HUES6 (cell line): Measurements from ENCODE around the gene TMEM250.
A peak's percentile ranks its signal among the peaks of the same experiment; 100 is the strongest.

Source experiments
- H3K27ac ChIP-seq: 2 replicates; pipeline ENCODE4 v1.7.0; 2013; ENCODE audit warnings: low read depth, mild to moderate bottlenecking, low read length, inconsistent platforms
- H3K27me3 ChIP-seq: 2 replicates; pipeline ENCODE4 v1.6.1; 2013; ENCODE audit warnings: low read length; ENCODE audit not compliant: control insufficient read depth, insufficient read depth
- H3K36me3 ChIP-seq: 2 replicates; pipeline ENCODE4 v1.6.1; 2013; ENCODE audit warnings: low read length; ENCODE audit not compliant: control insufficient read depth, insufficient read depth
- H3K4me1 ChIP-seq: 2 replicates; pipeline ENCODE4 v1.6.1; 2013; ENCODE audit warnings: low read length; ENCODE audit not compliant: control insufficient read depth, insufficient read depth
- H3K4me3 ChIP-seq: 2 replicates; pipeline ENCODE4 v1.5.1; 2013; ENCODE audit warnings: low read depth, low read length
- H3K9ac ChIP-seq: one replicate; pipeline ENCODE4 v1.6.1; 2013; ENCODE audit warnings: mild to moderate bottlenecking, low read length
- H3K9me3 ChIP-seq: 2 replicates; pipeline ENCODE4 v1.6.1; 2013; ENCODE audit warnings: low read depth, low read length; ENCODE audit not compliant: control insufficient read depth, insufficient read depth

The TMEM250 gene

DNA sequence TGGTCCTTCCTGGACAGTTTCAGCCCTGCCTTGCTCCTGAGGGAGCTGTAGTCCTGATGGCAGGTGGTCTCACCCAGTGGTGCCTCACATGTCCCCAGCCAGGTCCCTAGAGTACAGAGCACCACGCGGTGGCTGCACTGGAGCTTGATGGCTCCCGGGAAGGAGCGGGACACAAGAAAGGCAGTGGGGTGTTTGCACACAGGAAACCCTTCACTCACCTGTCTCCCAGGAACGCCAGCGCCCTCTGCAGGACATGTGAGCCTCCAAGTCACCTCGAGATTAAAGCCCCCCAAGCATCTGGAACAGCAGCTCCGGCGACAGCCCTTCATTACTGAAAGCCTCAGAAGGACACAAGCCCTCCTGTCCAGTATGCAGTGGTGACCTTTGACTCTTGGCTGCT is 19.9 kb upstream of the TMEM250 start:
- H3K4me3 ChIP-seq, result no peak overlapping the region
- H3K9me3 ChIP-seq, result no peaks in the 10 kb centered on the region
- no peak overlapping the region for H3K9ac ChIP-seq
- peaks cover 32% of the 10 kb centered on the region for H3K4me1 ChIP-seq
- H3K27ac ChIP-seq, result no peak overlapping the region
- H3K36me3 ChIP-seq, result no peaks in the 10 kb centered on the region
- peaks cover 26% of the 10 kb centered on the region for H3K27me3 ChIP-seq

DNA sequence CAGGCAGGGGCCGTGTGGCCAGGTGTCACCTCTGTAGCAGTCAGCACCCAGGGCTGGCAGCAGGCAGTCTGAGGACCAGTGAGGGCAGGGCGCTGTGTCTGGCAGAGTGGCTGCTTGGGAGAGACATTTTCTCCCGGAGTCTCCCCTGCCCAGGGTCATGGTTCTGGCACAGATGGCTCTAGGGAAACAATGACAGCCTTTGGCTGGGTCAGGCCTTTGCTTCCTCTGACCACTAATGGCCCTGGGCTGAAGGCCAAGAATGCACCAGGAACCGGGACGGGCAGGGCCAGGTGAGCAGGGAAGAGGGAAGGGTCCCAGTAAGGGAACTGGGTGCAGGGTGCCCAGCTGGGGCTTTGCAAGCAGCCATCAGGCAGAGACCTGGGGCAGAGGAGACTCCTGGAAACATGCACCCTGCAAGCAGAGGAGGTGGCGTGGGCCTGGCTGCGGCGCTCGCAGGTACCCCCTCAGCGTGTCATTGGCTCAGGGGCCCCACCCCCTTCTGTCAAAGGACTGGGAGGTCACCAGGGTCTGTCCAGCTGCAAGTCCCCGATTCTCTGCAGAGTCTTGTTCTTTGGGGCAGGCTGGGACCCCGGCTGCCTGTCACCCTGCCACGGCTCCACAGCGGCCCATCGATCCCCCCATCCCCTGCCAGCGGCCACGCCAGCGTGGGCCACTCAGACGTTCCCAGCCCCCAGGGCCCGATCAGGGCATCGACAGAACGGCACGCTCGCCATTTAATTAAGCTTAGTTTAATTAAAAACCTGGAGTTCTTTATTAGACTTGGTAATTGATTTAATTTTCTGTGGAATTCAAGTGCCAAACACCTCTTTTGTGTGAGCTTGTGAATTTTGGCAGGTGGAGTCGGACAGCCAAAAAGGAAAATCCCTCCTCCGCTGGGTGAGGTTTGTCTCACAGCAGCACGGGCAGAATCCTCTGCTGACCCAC is 18.9 kb upstream of the TMEM250 start:
- Histone ChIP-seq H3K36me3 (no peaks in the 10 kb centered on the region), H3K9me3 (no peaks in the 10 kb centered on the region), H3K9ac (no peak overlapping the region), H3K27me3 (peaks cover 29% of the 10 kb centered on the region), H3K27ac (no peak overlapping the region), H3K4me1 (peaks cover 22% of the 10 kb centered on the region), H3K4me3 (no peak overlapping the region)

DNA sequence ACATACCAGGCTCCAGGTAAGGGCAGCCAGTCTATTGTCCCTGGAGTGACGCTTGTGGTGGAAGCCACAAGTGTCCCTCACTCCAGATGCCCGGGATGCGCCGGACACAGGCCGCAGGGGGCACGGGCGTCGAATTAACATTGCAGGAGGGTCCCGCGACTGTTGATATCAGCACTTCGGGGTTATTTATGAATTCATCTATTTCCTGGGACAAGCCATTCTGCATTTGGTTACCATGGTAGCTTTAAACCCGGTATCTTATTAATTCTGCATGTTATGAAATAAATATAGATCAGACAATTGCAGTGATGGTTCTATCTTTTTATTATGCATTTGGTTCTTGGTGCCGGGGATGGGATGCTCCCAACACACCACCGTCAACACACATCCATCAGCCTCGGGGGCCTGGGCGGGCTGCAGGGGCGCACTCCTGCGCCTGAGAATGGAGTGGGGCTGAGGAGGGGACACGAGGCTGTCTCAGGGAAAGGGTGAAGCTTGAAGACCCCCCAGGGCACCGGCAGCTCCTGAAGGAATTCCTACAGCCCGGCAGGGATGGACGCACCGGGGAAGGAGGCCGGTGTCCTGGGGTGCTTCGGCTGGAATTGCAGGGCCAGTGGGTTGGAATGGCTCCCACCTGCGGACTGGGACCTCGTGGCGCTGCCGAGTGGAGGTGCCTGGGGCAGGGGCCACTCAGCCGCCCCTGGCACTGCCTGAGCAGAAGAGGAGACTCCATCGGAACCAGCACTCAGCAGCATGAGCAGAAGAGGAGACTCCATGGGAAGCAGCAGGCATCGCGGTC is 17.7 kb upstream of the TMEM250 start:
- Histone ChIP-seq H3K9me3 (no peaks in the 10 kb centered on the region), H3K27ac (no peak overlapping the region), H3K4me1 (peaks cover 21% of the 10 kb centered on the region), H3K36me3 (no peaks in the 10 kb centered on the region), H3K27me3 (peaks cover 32% of the 10 kb centered on the region), H3K4me3 (no peak overlapping the region), H3K9ac (no peak overlapping the region)

DNA sequence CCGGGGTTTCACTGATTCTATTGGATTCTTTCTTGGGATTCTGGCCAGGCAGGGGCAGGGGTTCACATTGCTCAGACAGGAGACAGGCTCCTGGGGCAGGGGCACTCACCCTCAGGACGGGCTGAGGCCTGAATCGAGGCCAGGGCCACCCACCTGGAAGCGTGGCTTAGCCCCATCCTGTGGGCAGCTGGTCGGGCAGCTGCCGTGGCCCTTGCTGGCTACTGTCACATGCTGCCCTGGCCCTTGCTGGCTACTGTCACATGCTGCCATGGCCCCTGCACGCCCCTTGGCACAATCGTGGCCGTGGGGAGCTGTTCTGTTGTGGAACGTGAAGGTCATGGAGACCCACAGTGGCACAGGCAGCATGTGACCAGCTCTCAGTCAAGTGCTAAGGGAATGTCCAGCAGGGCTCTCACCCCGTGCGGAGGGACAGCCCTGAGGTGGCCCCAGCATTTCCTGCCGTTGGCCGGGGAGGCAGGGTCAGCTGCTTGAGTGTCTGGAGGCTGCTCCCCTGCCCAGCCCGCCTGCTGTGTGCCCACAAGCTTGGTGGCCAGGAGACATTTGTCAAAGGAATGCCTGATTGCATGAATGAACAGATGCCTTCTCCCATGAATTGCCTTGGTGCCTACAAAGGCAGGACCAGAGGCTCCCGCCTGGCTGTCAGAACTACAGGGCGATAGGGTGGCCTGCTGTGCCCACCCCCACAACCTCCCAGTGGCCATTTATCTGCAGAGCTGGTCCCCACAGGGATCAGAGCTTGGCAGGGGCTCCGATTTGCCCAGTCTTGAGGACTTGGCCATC is 16.9 kb upstream of the TMEM250 start:
- no peak overlapping the region for H3K27ac ChIP-seq
- H3K36me3 ChIP-seq, result no peaks in the 10 kb centered on the region
- no peak overlapping the region for H3K9ac ChIP-seq
- H3K4me1 ChIP-seq, result peaks cover 21% of the 10 kb centered on the region
- no peaks in the 10 kb centered on the region for H3K9me3 ChIP-seq
- peaks cover 32% of the 10 kb centered on the region for H3K27me3 ChIP-seq
- H3K4me3 ChIP-seq, result no peak overlapping the region

- H3K4me3 ChIP-seq, result peak overlapping the region; percentile 53
- no peaks in the 10 kb centered on the region for H3K9me3 ChIP-seq
- H3K27ac ChIP-seq, result no peak overlapping the region
- no peaks in the 10 kb centered on the region for H3K36me3 ChIP-seq
- peaks cover 32% of the 10 kb centered on the region for H3K27me3 ChIP-seq
- H3K9ac ChIP-seq, result no peak overlapping the region
- peaks cover 21% of the 10 kb centered on the region for H3K4me1 ChIP-seq
These were observed 15.3 kb upstream of the TMEM250 start for GRCh38 chr9:136133959-136134484.

GRCh38 chr9:136133191-136133958 is 14.7 kb upstream of the TMEM250 start:
- Histone ChIP-seq H3K36me3 (no peaks in the 10 kb centered on the region), H3K9ac (no peak overlapping the region), H3K27ac (no peak overlapping the region), H3K4me1 (peaks cover 19% of the 10 kb centered on the region), H3K27me3 (peaks cover 32% of the 10 kb centered on the region), H3K4me3 (peak overlapping the region; percentile 53), H3K9me3 (no peaks in the 10 kb centered on the region)

DNA sequence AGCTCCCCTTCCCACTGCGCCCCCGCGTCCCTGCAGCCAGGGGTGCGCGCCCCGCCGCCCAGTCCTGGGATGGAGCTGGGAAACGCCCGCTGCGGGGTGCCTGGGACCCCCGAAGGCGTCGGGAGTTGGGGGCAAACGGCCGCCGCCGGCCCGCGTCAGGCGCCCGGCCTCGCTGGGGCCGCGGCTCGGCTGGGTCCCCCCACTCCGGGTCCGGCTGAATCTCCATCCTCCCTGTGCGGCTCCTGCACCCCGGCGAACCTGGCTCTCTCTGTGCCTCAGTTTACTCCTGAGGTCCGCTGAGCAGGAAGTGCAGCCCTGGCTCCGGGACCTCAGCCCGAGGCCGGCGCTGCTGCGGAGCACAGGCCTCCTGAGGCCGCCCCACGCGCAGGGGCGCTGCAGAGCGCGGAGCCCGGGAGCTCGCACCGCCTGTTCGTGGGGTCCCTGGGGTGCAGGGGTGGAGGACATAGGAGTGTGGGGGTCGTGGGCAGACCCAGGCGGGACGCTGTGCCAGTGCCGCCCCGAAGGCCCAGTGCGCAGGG is 13.9 kb upstream of the TMEM250 start:
- Histone ChIP-seq H3K9ac (no peak overlapping the region), H3K27ac (no peak overlapping the region), H3K27me3 (peaks cover 32% of the 10 kb centered on the region), H3K4me3 (peak overlapping the region; percentile 47), H3K36me3 (no peaks in the 10 kb centered on the region), H3K4me1 (peaks cover 17% of the 10 kb centered on the region), H3K9me3 (no peaks in the 10 kb centered on the region)

DNA sequence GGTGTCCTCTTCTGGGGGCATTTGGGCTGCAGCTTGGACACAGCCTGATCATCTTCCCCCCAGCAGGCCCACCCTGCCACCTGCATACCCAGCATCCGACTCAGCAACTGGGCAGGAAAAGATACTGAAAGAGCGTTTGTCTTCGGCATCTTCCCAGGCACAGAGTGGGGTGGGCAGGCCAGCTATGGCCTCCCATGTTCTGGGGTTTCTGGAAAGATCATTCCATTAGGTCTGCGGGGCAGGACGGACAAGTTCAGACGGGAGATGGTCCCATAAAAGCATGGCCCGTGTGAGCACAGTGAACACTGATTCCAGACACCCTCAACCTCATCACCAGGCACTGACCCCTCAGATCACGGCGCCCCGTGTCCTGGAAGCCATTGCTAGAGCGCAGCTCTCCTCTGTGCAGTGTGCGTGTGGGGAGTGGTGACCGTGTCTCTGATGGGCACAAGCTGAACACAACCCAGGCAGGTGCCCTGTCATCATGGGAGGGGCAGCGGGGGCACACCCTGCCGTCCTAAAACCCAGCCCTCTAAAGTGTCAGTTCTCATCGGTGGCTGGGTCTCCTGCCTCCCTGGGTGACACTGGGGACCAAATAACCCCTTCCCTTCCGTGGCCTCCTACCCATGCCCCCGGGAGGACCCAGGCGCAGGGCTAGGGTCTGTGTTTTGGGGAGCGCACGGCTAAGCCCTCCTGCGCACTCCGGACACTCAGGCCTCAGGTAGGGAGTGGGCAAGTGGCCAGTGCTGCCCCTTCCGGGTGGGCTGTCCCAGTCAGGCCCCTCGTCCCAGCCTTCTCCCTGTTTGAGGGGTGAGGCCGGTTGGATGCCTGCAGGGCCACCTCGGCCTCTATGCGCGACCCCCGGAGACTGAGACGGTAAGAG is 13.2 kb upstream of the TMEM250 start:
- peaks cover 17% of the 10 kb centered on the region for H3K4me1 ChIP-seq
- peaks cover 28% of the 10 kb centered on the region for H3K27me3 ChIP-seq
- no peak overlapping the region for H3K9ac ChIP-seq
- H3K36me3 ChIP-seq, result no peaks in the 10 kb centered on the region
- H3K9me3 ChIP-seq, result no peaks in the 10 kb centered on the region
- H3K27ac ChIP-seq, result no peak overlapping the region
- no peak overlapping the region for H3K4me3 ChIP-seq

GRCh38 chr9:136129176-136129575 is 10.5 kb upstream of the TMEM250 start:
- Histone ChIP-seq H3K4me3 (no peak overlapping the region), H3K27me3 (peaks cover 12% of the 10 kb centered on the region), H3K4me1 (peaks cover 14% of the 10 kb centered on the region), H3K9me3 (no peaks in the 10 kb centered on the region), H3K27ac (no peak overlapping the region), H3K9ac (no peak overlapping the region), H3K36me3 (no peaks in the 10 kb centered on the region)
